ENCODE measurements around the gene ARHGEF7.

DNA sequence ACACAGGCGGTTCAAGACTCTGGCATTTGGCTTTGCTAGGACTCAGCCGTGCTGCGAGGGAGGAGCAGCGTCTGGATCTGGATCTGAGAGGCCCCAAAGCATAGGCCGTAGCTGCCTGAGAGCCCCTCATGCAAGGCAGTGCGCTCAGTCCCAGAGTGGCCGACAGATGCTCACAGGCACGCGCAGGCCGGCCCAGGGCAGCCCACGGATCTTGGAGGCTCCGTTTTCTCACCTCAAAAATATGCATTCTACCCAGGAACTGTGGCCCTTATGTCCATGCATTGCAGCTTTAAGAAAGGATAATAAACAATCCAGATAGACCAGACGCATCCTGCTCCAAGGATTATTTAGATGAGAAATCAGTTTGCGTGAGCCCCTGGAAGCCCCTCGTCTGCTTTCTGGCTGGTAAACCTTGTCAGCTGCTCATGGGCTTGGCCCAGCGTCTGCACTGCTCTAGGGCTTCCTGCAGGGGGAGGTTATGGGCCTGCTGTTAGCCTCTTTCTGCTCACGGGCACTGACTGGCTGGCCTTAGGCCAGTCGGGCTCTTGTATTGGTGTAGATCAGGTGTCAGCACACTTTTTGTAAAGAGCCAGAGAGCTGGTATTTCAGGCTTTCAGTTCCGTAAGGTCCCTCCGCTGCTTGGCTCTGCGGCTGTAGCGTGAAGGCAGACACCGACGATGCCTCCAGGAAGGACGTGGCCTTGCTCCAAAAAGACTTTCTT is 229.5 kb downstream of the ARHGEF7 start:
- TF ChIP-seq, protein P1, sequence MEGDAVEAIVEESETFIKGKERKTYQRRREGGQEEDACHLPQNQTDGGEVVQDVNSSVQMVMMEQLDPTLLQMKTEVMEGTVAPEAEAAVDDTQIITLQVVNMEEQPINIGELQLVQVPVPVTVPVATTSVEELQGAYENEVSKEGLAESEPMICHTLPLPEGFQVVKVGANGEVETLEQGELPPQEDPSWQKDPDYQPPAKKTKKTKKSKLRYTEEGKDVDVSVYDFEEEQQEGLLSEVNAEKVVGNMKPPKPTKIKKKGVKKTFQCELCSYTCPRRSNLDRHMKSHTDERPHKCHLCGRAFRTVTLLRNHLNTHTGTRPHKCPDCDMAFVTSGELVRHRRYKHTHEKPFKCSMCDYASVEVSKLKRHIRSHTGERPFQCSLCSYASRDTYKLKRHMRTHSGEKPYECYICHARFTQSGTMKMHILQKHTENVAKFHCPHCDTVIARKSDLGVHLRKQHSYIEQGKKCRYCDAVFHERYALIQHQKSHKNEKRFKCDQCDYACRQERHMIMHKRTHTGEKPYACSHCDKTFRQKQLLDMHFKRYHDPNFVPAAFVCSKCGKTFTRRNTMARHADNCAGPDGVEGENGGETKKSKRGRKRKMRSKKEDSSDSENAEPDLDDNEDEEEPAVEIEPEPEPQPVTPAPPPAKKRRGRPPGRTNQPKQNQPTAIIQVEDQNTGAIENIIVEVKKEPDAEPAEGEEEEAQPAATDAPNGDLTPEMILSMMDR (IDR thresholded peaks at IDR 0.05; ENCODE audit: insufficient read depth, low read length, poor library complexity, severe bottlenecking): no peak
- TF ChIP-seq EZH2phosphoT487 (conservative IDR thresholded peaks at IDR 0.05; ENCODE audit: low read length): no peak

Measured in SU-DHL-6 (cell line).